PFSK-1 (cell line): ENCODE measurements around the gene HTT.

Experiments
- FOXP2 ChIP-seq: optimal IDR thresholded peaks from 2 replicates; pipeline ENCODE3; 2011; ENCODE audit warnings: borderline replicate concordance, control low read depth, inconsistent platforms; ENCODE audit not compliant: insufficient read depth; ENCODE audit errors: extremely low read length, extremely low read depth
- POLR2AphosphoS5 ChIP-seq: IDR thresholded peaks from 2 replicates; pipeline ENCODE4 v1.6.1; 2012; ENCODE audit warnings: low read depth, mild to moderate bottlenecking, control low read depth, low read length, moderate library complexity
- REST ChIP-seq, 2 experiments: IDR thresholded peaks; 2 replicates each; pipeline versions ENCODE4 v1.6.1 to v1.8.0; 2011 to 2012; ENCODE audit warnings: low read depth in 2 of 2, low read length in 2 of 2, control low read depth in 1 of 2, inconsistent platforms in 1 of 2, mild to moderate bottlenecking in 1 of 2, moderate library complexity in 1 of 2; ENCODE audit not compliant: insufficient read depth in 1 of 2
- SIN3A ChIP-seq: IDR thresholded peaks from 2 replicates; pipeline ENCODE4 v1.6.1; 2012; ENCODE audit warnings: mild to moderate bottlenecking, low read length, moderate library complexity, borderline replicate concordance; ENCODE audit not compliant: insufficient read depth
- TAF1 ChIP-seq: IDR thresholded peaks from 2 replicates; pipeline ENCODE4 v1.6.1; 2012; ENCODE audit warnings: low read length, control low read depth, borderline replicate concordance; ENCODE audit not compliant: insufficient read depth

Gene HTT

DNA sequence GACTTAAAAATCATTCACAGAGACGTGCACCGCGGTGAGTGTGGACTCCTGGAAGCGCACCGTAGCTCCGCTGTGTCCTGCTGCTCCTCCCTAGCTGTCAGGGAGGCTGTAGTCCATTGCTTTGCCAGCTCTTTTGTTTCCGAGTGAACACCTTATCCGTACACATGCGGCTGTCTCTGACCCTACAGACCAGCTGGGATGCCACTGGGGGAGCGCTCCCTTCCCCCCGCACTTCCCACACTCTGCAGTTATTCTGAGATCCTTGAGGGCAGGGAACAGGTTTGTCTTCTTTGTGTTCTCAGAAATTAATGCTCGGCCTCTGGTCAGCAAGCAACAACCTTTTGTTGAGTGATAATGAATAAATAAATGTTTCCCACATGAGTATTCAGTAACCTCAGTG, 140.8 kb downstream of the HTT start:
- TF ChIP-seq TAF1 (no peak), POLR2AphosphoS5 (no peak), REST (IDR thresholded peaks at IDR 0.05; ENCODE audit: insufficient read depth in 1 of 2, low read depth in 2 of 2, low read length in 2 of 2) (no peak), SIN3A (no peak), FOXP2 (no peak)

DNA sequence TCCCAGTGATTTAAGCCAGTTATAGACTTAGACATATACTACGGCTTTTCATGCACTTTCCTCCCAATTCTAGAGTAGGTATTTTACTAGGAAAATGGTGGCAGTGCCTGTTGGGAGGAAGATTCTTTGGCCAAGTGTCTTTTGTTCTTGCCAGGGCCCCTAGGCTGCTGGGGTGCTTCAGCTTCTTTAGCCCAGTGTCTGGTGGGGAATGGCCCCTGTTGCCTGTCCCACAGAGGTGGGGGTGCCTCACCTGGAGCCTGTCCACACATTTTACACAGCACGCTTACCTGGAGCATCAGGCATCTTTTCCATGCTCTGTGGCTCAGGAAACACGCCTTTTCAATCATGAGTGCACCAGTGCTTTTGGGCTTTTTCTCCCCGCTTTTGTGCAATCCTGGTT, 141.3 kb downstream of the HTT start:
- no peak for TF ChIP-seq REST (IDR thresholded peaks at IDR 0.05; ENCODE audit: insufficient read depth in 1 of 2, low read depth in 2 of 2, low read length in 2 of 2)
- no peak for TF ChIP-seq SIN3A

- TF ChIP-seq POLR2AphosphoS5 (no peak), REST (IDR thresholded peaks at IDR 0.05; ENCODE audit: insufficient read depth in 1 of 2, low read depth in 2 of 2, low read length in 2 of 2) (no peak), SIN3A (no peak), TAF1 (no peak), FOXP2 (no peak)
Measured at GRCh38 chr4:3217266-3217665, 142.8 kb downstream of the HTT start.

- no peak for TF ChIP-seq TAF1
- TF ChIP-seq SIN3A = no peak
- no peak for TF ChIP-seq POLR2AphosphoS5
- TF ChIP-seq REST (IDR thresholded peaks at IDR 0.05; ENCODE audit: insufficient read depth in 1 of 2, low read depth in 2 of 2, low read length in 2 of 2) = no peak
- TF ChIP-seq FOXP2 = no peak
Measured at GRCh38 chr4:3217771-3218170, 143.3 kb downstream of the HTT start.
